A549 (cell line): Measurements from ENCODE around the gene TEX264. TPM values are rescaled to one million over a fixed set of nuclear protein-coding genes. Genes with fewer than 3 reads are reported as not detected.

ENCODE experiments used
- ATAC-seq, 2 experiments: fragments of 200-7000 bp in 1 of 2; fragments of >200 bp in 1 of 2; cut with Nextera tagmentation in 1 of 2; cut with Tn5 transposase in 1 of 2; 3 replicates each; pipeline versions ENCODE4 v1.8.0 to v1.9.1; 2018 to 2020; ENCODE audit warnings: mild to moderate bottlenecking in 1 of 2, moderate library complexity in 1 of 2
- CTCF ChIA-PET: fragments of 300-600 bp; sonication (Branson Sonifier 250); formaldehyde crosslinking; extraction: SDS; loops from one replicate; lab custom pipeline; 2021; ENCODE audit warnings: antibody characterized with exemption, inconsistent platforms; lab: Yijun Ruan, JAX
- POLR2A ChIA-PET: fragments of 350-600 bp; formaldehyde crosslinking; extraction: SDS; loops from one replicate; lab custom pipeline; 2021; ENCODE audit warnings: antibody characterized with exemption, inconsistent platforms; lab: Yijun Ruan, JAX
- DNase-seq, 2 experiments: peaks; one replicate each; pipeline versions ENCODE4 v3.0.0 to v3.0.0-alpha.2; 2011 to 2016; ENCODE audit warnings: low read depth in 1 of 2, low spot score in 1 of 2
- FAIRE-seq: peaks from 2 replicates; lab custom pipeline; 2011; peaks lifted over from hg19 to GRCh38; lab: Jason Lieb, UNC
- H3K27ac ChIP-seq, 2 experiments: fragments of >200 bp; sonication (Bioruptor Twin); formaldehyde crosslinking; 3 replicates each; pipeline ENCODE4 v1.5.1; 2016 to 2017
- H3K4me1 ChIP-seq: fragments of >200 bp; sonication (Bioruptor Twin); formaldehyde crosslinking; 3 replicates; pipeline ENCODE4 v1.6.1; 2016
- H3K4me2 ChIP-seq: fragments of >200 bp; sonication (Bioruptor Twin); formaldehyde crosslinking; 3 replicates; pipeline ENCODE4 v1.6.1; 2016
- H3K4me3 ChIP-seq: fragments of >200 bp; sonication (Bioruptor Twin); formaldehyde crosslinking; 3 replicates; pipeline ENCODE4 v1.5.1; 2016
- H3K9me3 ChIP-seq: fragments of >200 bp; sonication (Bioruptor Twin); formaldehyde crosslinking; 3 replicates; pipeline ENCODE4 v1.6.1; 2016
- ATOH8 ChIP-seq: fragments of 250-450 bp; sonication (Bioruptor Pico); IDR thresholded peaks from 2 replicates; pipeline ENCODE4 v1.5.0; 2020; ENCODE audit warnings: low read depth, mild to moderate bottlenecking, moderate library complexity
- BCL3 ChIP-seq: fragments of >200 bp; sonication (Bioruptor Twin); formaldehyde crosslinking; IDR thresholded peaks from 3 replicates; pipeline ENCODE4 v1.6.1; 2016
- CBX2 ChIP-seq: fragments of 200-600 bp; sonication (generic); IDR thresholded peaks from 2 replicates; pipeline ENCODE4 v1.6.1; 2016; ENCODE audit warnings: low read depth, mild to moderate bottlenecking, borderline replicate concordance
- CEBPB ChIP-seq, 2 experiments: fragments of >200 bp in 1 of 2; sonication (Bioruptor Twin) in 1 of 2; formaldehyde crosslinking in 1 of 2; IDR thresholded peaks; 2 replicates each; pipeline ENCODE4 v1.6.1; 2012 to 2016
- CHD4 ChIP-seq: fragments of 200-600 bp; sonication (generic); IDR thresholded peaks from 2 replicates; pipeline ENCODE4 v1.6.1; 2016; ENCODE audit warnings: antibody characterized with exemption, mild to moderate bottlenecking, borderline replicate concordance
- E2F6 ChIP-seq: IDR thresholded peaks from 2 replicates; pipeline ENCODE4 v1.6.1; 2012; ENCODE audit warnings: low read depth, borderline replicate concordance
- EHF ChIP-seq: fragments of 250-450 bp; sonication (Bioruptor Pico); IDR thresholded peaks from 2 replicates; pipeline ENCODE4 v1.5.0; 2020; ENCODE audit warnings: mild to moderate bottlenecking
- EP300 ChIP-seq, 2 experiments: fragments of >200 bp; sonication (Bioruptor Twin); formaldehyde crosslinking; IDR thresholded peaks; 2 replicates in 1 of 2; 3 replicates in 1 of 2; pipeline ENCODE4 v1.6.1; 2016 to 2017
- ESRRA ChIP-seq: fragments of 150-350 bp; IDR thresholded peaks from 2 replicates; pipeline ENCODE4 v1.6.1; 2014; ENCODE audit warnings: mild to moderate bottlenecking, low read length, borderline replicate concordance
- FOSL2 ChIP-seq, 2 experiments: fragments of 450-650 bp in 1 of 2; fragments of >200 bp in 1 of 2; sonication (Bioruptor Twin) in 1 of 2; formaldehyde crosslinking; IDR thresholded peaks; 2 replicates each; pipeline versions ENCODE4 v1.5.0 to v1.6.1; 2016 to 2020; ENCODE audit warnings: mild to moderate bottlenecking in 1 of 2, moderate library complexity in 1 of 2
- FOXS1 ChIP-seq: fragments of 250-450 bp; sonication (Bioruptor Pico); IDR thresholded peaks from 2 replicates; pipeline ENCODE4 v1.5.0; 2020; ENCODE audit warnings: mild to moderate bottlenecking, moderate library complexity
- GATA3 ChIP-seq: IDR thresholded peaks from 2 replicates; pipeline ENCODE4 v1.6.1; 2012; ENCODE audit warnings: borderline replicate concordance
- HDAC2 ChIP-seq: fragments of 200-600 bp; sonication (generic); IDR thresholded peaks from 2 replicates; pipeline ENCODE4 v1.6.1; 2016
- HES2 ChIP-seq: fragments of >200 bp; sonication (Bioruptor Twin); formaldehyde crosslinking; IDR thresholded peaks from 2 replicates; pipeline ENCODE4 v1.6.1; 2016
- HEYL ChIP-seq: fragments of 250-450 bp; sonication (Bioruptor Pico); IDR thresholded peaks from 2 replicates; pipeline ENCODE4 v1.8.0; 2021; ENCODE audit warnings: mild to moderate bottlenecking, moderate library complexity
- HOXB5 ChIP-seq: fragments of 250-450 bp; sonication (Bioruptor Pico); IDR thresholded peaks from 2 replicates; pipeline ENCODE4 v1.5.0; 2020; ENCODE audit warnings: mild to moderate bottlenecking, moderate library complexity
- JUN ChIP-seq, 2 experiments: fragments of >200 bp; sonication (Bioruptor Twin); formaldehyde crosslinking; IDR thresholded peaks; 2 replicates in 1 of 2; 3 replicates in 1 of 2; pipeline ENCODE4 v1.6.1; 2016 to 2017
- KDM5A ChIP-seq: fragments of 200-600 bp; sonication (generic); IDR thresholded peaks from 2 replicates; pipeline ENCODE4 v1.6.1; 2016; ENCODE audit warnings: antibody characterized with exemption, mild to moderate bottlenecking
- NFE2L2 ChIP-seq: fragments of 150-350 bp; conservative IDR thresholded peaks from 2 replicates; pipeline ENCODE4 v1.6.1; 2014; ENCODE audit warnings: low read length
- NR3C1 ChIP-seq: fragments of >200 bp; sonication (Bioruptor Twin); formaldehyde crosslinking; IDR thresholded peaks from 3 replicates; pipeline ENCODE4 v1.6.1; 2017
- PHF8 ChIP-seq: fragments of 200-600 bp; sonication (generic); IDR thresholded peaks from 2 replicates; pipeline ENCODE4 v1.6.1; 2016; ENCODE audit warnings: low read depth, mild to moderate bottlenecking, antibody characterized with exemption, moderate library complexity, borderline replicate concordance
- POLR2A ChIP-seq: IDR thresholded peaks from 2 replicates; pipeline ENCODE4 v1.6.1; 2012; ENCODE audit warnings: mild to moderate bottlenecking, low read length
- REST ChIP-seq: fragments of 200-600 bp; sonication (generic); IDR thresholded peaks from 2 replicates; pipeline ENCODE4 v1.6.1; 2016; ENCODE audit warnings: antibody characterized with exemption, mild to moderate bottlenecking, moderate library complexity
- TP53 ChIP-seq: fragments of 250-450 bp; sonication (Bioruptor Pico); IDR thresholded peaks from 2 replicates; pipeline ENCODE4 v1.5.0; 2021; ENCODE audit warnings: mild to moderate bottlenecking, moderate library complexity
- ZC3H11A ChIP-seq: fragments of 450-650 bp; IDR thresholded peaks from 2 replicates; pipeline ENCODE4 v1.6.1; 2014; ENCODE audit warnings: antibody characterized with exemption, mild to moderate bottlenecking
- WGBS: methylation state at CpG from one replicate; pipeline ENCODE4 v1.1.6; 2017; ENCODE audit errors: missing lambda C conversion rate; 5-methylcytosine and 5-hydroxymethylcytosine counted together
- polyA plus RNA-seq, 4 experiments: library from polyadenylated mRNA; depleted of rRNA in 3 of 4; stranded (reverse); fragments of >200 nt; fragmentation: RNase III in 1 of 4; extraction: RNeasy Plus Mini Kit Qiagen cat#74134 plus additional on column Dnase treatment in 1 of 4; gene quantifications; 2 replicates in 3 of 4; 3 replicates in 1 of 4; pipeline ENCODE4 v1.2.3, GENCODE V29; 2011 to 2017

The TEX264 gene
- polyA plus RNA-seq, 2 of the 4 experiments (the other 2 are of a cell fraction): 47.9 to 54.7 TPM

GRCh38 chr3:51683566-51683965, 12.5 kb downstream of the TEX264 start:
- Histone ChIP-seq H3K4me3 (no peak overlapping the region), H3K4me2 (no peak overlapping the region), H3K4me1 (peaks cover 4% of the 10 kb centered on the region; the same call in 1 of the 3 replicates), H3K9me3 (no peaks in the 10 kb centered on the region), H3K27ac (no peak overlapping the region)
- TF ChIP-seq CHD4: no peak
- TF ChIP-seq NFE2L2: no peak
- TF ChIP-seq HEYL (CRISPR knock-in tag): no peak
- no peak for TF ChIP-seq NR3C1
- no peak for TF ChIP-seq FOSL2 (IDR thresholded peaks at IDR 0.05)
- TF ChIP-seq FOSL2 (CRISPR knock-in tag; IDR thresholded peaks at IDR 0.05): no peak
- TF ChIP-seq ZC3H11A: no peak
- no peak for TF ChIP-seq EP300 (IDR thresholded peaks at IDR 0.05)
- no peak for TF ChIP-seq HDAC2
- TF ChIP-seq EHF (CRISPR knock-in tag): no peak
- TF ChIP-seq BCL3: no peak
- TF ChIP-seq E2F6: no peak
- TF ChIP-seq PHF8: no peak
- TF ChIP-seq HOXB5 (CRISPR knock-in tag): no peak
- TF ChIP-seq GATA3: no peak
- TF ChIP-seq HES2: no peak
- TF ChIP-seq ESRRA: no peak
- TF ChIP-seq FOXS1: no peak
- no peak for TF ChIP-seq CEBPB (IDR thresholded peaks at IDR 0.05)
- ATAC-seq: no peak
- ChIA-PET POLR2A (no interaction called here), CTCF (interaction anchor here (1.1 to 7.3 kb wide), 5 partner anchors 13 to 294 kb away, joined by 6 to 115 read pairs (median 8); partner anchors contain the start of gene DCAF1)
- no peak for DNase-seq
- no peak for FAIRE-seq
- WGBS: 75% methylated on average over 2 of the region's 2 CpGs

DNA sequence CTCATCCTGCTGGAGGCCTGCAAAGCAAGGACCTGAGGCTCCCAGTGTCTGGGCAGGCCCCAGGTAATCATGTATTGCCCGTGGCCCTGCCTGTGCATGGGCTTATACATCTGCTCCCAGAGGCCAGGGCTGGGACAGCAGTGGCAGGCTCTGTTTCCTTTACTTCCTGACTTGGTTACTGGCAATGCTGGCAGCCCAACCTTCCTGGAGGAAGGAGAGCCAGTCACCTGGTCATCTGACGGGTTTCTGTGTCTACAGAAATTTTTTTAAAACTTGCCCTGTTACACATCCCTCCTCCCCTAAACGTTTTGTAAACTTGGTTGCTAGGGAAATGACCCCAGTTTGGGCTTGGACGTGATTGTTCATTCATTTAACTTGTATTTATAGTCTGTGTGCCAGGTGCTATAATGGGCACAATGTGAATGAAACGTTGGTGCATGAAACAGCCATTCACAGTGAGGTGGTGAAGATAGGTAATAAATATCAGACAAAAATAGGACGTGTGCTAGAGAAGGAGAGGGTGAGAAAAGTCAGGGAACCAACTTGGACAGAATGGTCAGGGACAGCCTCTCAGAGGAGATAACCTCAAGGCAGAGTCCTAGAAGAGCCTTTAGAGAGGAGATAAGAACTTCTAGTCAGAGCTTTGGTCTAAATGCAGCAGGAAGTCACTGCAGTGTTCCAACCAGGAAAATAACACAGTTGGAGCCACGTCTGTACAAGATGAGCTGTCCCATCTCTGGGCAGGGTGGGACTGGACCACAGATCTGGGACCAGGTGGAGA, 14.1 kb downstream of the TEX264 start:
- no peaks in the 10 kb centered on the region for H3K9me3 ChIP-seq
- POLR2A ChIA-PET: no interaction called here

More for the DNA sequence above, 14.1 kb downstream of the TEX264 start:
- no peak for FAIRE-seq
- DNase-seq: no peak
- TF ChIP-seq TP53 (CRISPR knock-in tag): no peak
- TF ChIP-seq NR3C1: no peak
- TF ChIP-seq JUN (IDR thresholded peaks at IDR 0.05): no peak
- no peak for TF ChIP-seq EP300 (IDR thresholded peaks at IDR 0.05)
- TF ChIP-seq ATOH8: no peak
- TF ChIP-seq HEYL (CRISPR knock-in tag): no peak
- no peak for TF ChIP-seq FOXS1
- TF ChIP-seq CBX2: no peak
- no peak for TF ChIP-seq KDM5A
- TF ChIP-seq CEBPB (IDR thresholded peaks at IDR 0.05): no peak
- no peak for TF ChIP-seq POLR2A
- TF ChIP-seq REST: no peak
- no peak for TF ChIP-seq ZC3H11A
- no peak for TF ChIP-seq FOSL2 (IDR thresholded peaks at IDR 0.05)
- no peak for TF ChIP-seq FOSL2 (CRISPR knock-in tag; IDR thresholded peaks at IDR 0.05)
- no peak overlapping the region for H3K4me3 ChIP-seq
- no peak overlapping the region for H3K27ac ChIP-seq
- WGBS: 73% methylated on average over 6 of the region's 7 CpGs
- no peak for ATAC-seq
- CTCF ChIA-PET: interaction anchor here (0.8 to 1.6 kb wide), 2 partner anchors 16 to 183 kb away, joined by 3 to 4 read pairs; no protein-coding TSS in a partner anchor
- no peak overlapping the region for H3K4me2 ChIP-seq
- peaks cover 4% of the 10 kb centered on the region; the same call in 1 of the 3 replicates for H3K4me1 ChIP-seq
